GM21367 (cell line): ENCODE data around the gene WNT7B.

Experiments used
- ATAC-seq: cut with Tn5 transposase; IDR thresholded peaks from one replicate; pipeline ENCODE4 v1.9.1; 2021; ENCODE audit not compliant: unreplicated experiment

Gene WNT7B

DNA sequence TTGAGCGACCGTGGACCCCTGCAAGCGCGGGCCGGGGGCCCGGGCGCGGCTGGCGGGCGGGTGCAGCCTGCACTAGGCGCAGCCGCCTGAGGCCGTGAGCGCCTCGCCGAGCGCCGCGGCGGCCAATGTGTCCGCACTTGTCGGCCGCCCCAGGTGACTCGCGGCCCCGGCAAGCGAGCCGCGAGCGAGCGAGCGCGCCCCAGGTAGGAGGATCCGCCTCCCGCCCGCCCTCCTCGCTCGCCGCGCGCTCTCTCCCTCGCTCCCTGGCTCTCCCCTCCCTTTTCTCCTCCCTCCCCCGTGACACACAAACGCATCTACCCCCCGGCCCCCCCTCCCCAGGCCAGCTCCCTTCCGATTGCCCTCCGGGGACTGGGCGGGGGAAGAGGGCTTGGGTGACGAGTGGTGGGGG lies at the start of gene WNT7B:
Gene WNT7B (minus strand): TSS at position 160 of the 409 bp plus-strand sequence. CDS start 408 bp downstream, outside the sequence.
- no peak for ATAC-seq

DNA sequence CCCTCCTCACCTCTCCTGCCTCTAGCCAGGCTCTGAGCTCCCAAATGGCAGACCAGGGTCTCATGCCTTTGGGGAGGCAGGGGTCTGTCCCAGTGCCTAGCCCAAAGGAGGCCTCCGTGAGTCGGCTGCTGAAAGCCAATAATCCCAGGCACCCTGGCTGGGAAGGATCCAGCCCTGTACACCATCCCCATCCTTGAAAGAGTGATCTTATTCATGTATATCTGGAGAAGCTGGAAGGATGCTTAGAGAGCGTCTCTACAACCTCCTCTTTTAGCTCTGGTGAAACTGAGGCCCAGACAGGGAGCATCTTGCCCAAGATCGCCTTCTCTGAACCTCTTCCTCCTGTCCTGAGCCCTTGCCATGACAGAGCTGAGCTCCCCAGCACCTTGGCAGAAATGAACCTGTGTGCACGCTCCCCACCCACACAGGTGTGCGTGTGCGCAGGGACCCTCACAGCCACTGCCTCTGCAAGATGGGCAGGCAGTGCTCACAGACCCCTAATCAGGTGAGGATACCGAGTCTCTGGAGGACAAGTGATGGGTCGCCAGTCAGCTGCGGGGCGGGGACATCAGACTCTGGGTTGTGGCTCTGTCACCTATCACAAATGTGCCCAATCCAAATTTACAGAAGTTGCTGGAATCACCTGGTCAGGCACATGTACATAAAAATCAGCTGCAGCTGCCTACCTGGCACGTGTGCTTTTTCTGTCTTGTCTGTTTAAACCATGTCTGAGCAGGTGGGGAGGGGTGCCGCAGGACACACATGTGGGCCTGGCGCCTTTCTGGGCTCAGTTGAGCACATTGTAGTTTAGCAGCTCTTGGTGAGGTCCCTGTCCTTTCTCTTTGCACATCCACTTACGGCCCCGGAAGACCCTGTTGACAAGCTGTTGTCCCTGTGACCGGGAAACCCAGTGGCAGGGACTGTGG lies 49.3 kb upstream of the WNT7B start:
- ATAC-seq = no peak

DNA sequence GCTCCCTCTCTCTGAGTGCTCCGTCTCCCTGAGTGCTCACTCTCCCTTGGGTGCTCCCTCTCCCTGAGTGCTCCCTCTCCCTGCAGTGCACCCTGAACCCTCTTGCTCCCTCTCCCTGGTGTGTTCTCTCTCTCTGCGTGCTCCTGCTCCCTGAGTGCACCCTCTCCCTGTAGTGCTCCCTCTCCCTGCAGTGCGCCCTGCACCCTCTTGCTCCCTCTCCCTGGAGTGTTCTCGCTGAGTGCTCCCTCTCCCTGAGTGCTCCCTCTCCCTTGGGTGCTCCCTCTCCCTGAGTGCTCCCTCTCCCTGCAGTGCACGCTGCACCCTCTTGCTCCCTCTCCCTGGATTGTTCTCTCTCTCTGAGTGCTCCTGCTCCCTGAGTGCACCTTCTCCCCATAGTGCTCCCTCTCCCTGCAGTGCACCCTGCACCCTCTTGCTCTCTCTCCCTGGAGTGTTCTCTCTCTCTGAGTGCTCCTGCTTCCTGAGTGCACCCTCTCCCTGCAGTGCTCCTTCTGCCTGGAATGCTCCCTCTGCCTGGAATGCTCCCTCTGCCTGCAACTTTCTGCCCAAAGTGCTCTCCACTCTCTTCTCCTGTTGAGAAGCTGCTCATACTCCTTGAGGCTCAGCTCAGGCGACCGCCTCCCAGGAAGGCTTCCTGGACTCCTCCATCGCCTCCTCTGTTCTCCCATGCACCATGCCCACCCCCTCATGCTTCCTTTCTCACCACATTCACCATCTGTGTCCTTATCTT lies 48.4 kb upstream of the WNT7B start:
- no peak for ATAC-seq

DNA sequence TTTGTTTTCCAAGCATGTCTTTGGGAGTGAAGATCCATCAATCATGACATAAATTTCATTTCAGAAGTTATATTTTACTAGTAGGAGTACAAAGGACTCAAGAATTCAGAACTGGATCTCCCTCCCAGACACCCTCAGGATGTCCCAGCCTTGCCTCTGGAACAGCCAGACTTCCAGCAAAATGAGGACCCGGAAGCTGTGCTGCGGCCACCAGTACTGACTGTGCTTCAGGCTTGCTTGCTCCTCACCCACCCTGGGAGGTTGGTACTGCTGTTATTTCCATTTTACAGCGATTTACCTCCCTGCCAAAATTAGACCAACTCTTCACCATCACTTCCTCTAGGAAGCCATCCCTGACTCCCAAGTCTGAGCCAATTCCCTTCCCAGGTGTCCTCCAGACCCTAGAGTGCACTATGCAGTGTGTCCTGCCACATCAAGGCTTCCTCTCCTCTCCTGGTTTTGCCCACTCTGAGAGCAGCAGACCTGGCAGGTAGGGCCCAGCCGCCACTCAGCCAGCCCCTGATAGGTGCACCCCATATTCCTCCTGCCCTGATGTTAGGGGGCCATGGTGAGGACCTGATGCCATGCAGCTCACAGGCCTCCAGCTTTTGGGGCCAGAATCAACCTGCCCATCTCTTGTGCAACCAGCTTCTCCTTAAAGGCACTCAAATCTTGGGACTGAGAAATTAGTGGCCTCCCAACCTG lies 47.3 kb upstream of the WNT7B start:
- ATAC-seq = no peak

DNA sequence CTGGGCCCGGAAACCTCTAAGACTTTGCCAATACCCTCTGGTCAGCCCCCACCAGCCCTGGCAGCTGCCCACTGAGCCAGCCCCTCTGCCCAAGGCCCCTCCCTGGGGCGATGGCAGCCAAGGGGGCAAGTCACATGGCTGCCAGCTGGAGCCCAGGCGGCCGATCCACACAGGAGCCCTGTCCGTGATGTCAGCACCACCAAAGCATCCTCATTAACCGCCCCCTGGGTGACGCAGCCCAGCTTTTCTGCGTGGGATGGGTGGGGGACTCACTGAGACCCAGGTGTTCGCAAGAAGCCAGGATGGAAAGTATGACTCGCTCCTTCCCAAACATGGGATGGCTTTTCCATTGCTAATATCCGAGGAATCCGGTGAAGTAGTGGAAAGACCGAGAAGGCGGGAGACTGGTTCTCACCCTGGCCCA lies 46.6 kb upstream of the WNT7B start:
- ATAC-seq = no peak

DNA sequence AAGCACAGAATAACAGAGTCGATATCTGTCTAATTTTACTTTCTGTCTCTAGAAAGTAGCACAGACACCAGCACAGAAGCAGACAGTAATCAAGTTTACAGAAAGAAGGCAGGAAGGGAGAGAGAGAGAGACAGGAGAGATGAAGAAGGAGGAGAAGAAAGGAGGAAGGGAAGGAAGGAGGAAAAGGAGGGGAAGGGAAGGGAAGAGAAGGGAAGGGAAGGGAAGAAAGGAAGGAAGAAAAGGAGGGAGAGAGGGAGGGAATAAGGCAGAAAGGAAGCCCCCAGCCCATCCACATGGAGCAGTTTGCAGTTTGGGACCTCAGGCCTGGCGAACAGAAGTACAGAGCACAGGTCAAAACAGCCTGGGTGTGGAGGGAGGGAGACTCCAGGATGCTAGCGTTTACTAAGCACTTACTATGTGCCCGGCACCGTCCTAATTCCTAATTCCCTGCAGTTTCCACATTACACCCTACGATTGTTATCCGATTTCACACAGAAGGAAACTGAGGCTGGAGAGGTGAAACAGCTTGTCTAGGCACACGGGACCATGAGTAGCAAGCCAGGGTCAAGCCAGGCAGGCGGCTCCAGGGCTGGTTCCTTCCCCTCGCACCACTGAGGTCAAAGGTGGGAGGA lies 46.0 kb upstream of the WNT7B start:
- no peak for ATAC-seq

DNA sequence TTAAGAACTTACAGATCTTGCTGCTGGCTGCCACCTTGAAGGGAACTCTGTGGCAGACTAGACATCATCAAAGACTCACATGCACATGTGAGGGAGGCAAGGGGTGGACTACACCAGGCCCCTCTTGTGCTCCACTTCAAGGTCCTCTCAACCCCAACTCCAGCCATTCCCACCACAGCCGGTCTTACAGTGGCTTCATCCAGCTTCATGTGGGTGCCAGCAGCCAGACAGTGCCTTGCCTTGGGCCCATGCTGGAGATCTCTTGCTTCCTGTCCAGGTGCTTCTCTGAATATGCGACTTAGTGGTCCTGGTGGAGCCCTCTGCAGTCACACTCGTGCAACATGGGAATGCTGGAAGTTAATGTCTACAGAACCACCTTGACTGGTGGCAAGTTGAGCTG lies 44.6 kb upstream of the WNT7B start:
- no peak for ATAC-seq

DNA sequence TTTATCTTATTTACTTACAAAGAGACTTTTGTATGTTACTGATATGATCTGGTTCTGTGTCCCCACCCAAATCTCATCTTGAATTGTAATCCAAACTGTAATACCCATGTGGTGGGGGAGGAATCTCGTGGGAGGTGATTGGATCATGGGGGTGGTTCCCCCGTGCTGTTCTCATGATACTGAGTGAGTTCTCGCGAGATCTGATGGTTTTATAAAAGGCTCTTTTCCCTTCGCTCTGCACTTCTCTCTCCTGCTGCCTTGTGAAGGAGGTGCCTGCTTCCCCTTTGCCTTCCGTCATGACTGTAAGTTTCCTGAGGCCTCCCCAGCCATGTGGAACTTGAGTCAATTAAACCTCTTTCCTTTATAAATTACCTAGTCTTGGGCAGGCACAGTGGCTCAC lies 42.4 kb upstream of the WNT7B start:
- no peak for ATAC-seq

DNA sequence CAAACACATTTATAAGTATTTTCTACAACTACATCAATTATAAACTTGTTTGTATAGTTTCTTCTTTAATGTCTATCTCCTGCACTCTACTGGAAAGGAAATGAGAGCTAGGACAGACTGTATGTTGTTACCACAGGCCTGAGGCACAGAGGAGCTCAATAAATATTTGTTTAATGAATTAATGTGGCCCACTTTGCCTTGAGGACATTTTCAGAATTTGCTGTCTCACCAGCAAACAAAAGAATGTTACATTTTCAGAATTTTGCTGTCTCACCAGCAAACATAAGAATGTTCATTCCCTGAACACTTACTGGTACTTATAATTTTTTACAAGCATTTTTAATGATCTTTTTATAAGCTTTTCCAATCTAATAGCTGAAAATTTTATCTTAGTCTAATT lies 41.9 kb upstream of the WNT7B start:
- no peak for ATAC-seq

DNA sequence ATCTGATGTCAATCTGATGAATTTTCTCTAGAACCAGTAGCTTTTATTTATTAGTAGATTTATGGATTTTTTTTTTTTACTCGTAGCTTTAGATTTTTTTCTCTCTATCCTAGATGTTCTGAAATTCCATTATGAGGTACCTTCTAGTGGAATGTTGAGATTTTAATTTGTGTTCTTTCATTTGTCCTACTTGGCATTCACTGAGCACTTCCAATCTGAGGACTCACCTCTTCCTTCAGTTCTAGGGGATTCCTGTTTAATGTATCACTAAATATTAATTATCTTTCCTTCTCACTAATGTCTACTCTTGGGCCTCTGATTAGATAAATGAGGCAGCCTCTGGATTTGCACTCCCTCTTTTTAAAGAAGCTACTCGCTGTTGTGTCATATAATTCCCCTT lies 40.2 kb upstream of the WNT7B start:
- ATAC-seq = no peak

DNA sequence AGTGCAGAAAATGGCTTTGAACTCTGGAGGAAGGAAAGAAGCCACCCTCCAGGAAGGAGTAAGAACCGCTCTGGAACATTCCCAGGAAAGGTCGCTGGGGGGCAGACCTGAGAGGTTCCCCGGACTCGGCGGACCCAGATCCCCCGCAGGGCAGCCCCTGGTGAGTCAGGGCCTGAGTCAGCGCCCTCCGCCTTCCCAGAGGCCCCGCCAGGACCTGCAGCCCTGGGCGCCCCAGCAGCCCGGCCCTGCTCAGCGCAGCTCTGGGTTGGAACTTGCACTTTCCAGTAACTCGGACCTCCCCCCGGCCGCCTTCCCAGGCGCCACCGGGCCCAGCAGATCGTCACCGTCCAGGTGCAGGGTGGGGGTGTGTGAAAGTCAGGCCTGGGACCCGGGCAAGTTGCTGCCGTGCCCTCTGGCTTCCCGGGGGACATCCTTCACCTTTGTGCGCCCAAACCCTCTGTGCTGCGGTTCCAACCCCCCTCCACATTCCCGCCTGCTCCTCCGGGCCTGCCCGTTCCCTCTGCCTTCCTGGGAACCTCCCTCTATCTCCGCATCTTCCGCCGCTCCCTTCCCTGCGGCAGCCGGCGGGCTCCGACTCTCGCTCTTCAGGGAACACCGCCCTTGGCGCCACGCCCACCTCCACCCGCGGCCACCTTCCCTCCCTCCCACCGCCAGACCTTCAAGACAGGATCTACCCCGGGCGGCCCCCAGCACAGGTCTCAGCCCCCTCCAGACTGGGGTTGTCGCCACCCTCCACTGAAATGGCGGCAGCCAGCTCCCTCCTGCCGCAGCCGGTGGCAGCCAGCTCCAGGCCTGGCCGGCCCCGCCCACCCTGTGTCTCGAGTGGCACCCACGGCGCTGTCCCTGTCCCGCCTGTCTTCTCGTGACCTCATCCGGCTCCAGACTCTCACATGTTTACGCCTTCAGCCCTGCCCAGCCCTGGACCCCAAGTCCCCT lies 36.8 kb upstream of the WNT7B start:
- peak; percentile 63 for ATAC-seq

DNA sequence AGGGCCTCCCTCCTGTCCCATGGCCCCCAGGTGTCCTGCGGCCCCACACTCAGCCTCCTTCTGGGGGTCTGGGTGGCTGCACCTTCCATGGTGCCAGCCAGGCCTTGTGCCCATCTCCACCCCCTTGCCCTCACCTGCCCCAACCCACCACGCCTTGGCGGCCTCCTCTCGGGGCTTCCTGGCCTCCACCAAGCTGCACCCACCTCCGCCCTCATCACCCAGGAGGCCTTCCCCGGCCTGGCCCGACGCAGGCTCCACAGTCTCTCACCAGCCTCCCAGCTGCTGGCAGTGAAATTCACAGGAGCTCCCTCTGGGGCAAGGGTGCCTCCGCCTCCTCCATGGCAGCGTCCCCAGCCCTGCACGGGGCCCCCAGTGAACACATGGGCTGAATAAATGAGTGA lies 35.9 kb upstream of the WNT7B start:
- ATAC-seq = no peak

DNA sequence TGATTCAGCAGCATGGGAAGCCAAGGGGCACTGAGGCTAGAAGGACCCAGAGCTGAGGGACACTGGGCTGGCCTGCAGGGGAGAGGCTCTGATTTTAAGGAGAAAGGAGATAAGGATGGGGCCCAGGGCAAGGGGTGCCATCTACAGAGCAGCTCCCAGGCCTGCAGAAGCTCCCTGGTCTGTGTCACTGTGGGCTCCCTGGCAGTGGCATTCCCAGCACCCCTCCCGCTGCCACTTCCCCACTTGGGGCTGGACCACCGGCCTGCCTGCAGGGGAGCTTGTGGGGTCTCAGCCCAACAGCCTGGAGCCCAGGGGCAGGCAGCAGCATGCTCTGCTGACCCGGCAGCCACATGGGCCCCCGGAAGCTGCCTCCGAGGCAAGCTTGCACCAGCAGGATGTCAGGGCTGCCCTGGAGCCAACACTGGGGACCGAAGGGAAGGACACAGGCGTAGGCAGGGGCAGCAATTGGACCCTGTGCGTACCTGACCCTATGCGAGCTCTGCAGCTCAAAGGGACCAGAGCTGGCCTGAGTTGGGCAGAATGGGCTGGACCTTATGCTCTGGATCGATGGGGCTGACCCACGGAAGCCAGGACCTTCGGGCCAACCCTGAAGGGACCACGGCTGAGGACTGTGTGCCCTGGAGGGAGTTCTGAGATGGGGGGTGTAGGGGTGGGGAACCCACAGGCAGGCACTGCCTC lies 35.4 kb upstream of the WNT7B start:
- ATAC-seq = no peak

DNA sequence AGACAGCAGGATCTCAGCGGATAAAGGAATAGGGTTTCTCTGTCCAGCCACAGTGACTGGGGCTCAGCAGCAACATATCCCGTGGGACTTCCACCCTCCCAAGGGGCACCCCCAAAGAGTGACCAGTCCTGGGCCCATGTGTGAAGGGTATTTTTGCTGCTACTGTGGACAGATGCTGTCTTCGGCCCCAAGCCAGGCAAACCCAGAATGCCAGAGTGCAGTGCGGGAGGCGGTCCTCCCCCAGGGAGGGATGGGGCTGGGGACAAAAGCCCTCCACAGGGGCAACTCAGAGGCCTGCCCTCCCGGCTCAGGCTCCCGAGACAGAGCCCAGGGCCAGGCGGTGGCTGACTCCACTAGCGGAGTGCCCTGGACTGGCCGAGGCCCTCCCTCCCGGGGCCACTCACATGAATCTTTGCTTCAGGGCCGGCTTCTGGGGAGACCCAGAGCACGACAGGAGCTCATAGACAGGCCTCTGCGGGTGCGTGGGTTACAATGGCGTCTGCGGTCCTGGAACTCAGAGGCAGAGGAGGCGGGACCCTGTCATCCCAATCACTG lies 34.7 kb upstream of the WNT7B start:
- no peak for ATAC-seq

DNA sequence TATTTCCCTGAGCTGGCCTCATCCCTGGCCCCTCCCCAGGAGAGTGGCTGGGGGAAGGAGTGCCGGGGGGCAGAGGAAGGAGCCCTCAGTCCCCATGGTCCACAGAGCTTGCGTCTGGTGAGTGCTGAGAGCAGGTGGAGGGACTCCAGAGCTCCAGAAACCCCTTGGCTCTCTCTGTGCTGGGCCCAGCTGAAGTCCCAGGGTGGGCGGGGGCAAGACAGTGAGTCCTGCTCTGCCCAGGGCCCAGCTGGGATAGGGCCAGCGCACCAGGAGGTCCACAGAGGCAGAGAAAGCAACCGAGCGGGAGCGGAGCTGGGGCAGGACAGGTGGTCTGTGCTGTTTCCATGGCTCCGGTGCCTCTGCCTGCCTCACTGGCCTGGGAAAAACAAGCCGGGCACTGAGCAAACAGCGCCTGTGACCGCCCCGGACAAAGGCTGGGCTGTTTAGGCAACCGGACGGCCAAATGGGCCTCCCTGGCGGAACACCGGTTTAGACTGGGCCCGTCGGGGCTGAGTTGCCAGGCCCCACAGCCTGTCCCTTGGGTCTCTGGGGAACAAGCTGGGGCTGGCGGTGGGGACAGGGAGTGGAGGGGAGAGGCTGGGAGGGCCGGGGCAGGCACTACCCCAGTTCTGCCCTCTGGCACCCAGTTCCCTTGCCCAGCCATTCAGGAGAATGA lies 34.1 kb upstream of the WNT7B start:
- no peak for ATAC-seq

DNA sequence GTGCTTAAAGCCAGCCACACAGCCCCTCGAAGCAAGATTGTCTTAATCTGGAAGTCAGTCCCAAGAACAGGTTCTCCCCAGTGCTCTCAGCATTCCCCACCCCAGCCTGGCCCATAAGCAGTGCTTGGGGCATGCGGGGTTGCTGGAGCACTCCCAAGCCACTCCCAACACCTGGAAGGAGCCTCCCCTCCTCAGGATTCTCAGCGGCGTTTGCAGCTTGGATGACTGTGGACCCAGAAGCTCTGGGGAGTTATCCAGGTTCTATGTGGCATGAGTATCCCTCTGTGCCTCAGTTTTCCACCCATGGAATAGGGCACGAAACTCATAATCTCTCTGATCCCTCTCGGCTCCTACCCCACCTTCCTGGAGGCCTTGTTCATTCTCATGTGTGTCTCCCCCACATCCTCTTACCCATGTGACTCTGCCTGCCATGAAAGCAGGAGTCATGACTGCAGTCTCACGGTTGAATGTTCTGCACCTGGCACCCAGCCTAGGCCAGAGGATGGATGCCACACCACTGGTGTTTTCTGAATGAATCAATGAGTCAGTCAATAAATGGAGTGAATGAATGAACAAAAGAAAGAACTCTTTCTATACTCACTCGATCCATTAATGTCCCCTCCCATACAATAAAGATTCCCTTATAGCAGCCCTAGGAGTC lies 33.4 kb upstream of the WNT7B start:
- no peak for ATAC-seq

DNA sequence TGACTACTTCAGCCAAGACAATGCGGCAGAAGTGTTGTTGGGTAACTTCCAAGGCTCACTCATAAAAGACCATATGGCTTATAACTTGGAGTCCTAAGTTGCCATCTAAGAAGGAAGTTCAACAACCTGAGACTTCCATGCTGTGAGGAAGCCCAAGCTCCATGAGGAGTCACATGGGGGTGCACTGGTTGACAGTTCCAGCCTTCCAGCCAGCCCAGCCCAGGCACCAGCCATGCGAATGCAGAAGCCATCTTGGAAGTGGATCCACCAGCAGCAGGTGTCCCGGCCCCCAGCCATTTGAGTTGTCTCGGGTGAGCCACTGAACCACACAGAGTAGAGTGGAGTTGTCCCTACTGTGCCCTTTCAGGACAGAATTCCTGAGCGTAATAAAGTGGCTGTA lies 32.8 kb upstream of the WNT7B start:
- ATAC-seq = no peak
